IMR-90 (cell line): ENCODE results near the gene PANK3. TPM values are rescaled to one million over a fixed set of nuclear protein-coding genes. Genes with fewer than 3 reads are reported as not detected.

Experiments used
- ATAC-seq: fragments of 200-7000 bp; cut with Tn5 transposase; 2 replicates; pipeline ENCODE4 v1.9.1; 2020; ENCODE audit warnings: low read depth, mild to moderate bottlenecking, moderate library complexity
- BruUV-seq: library from RNA; stranded (reverse); fragments of 400-500 nt; replicated peaks from 2 replicates; lab custom pipeline; 2021; lab: Mats Ljungman, UMichigan
- CTCF ChIA-PET: fragments of 300-600 bp; formaldehyde crosslinking; extraction: SDS; loops from one replicate; lab custom pipeline; 2021; ENCODE audit warnings: antibody characterized with exemption; lab: Yijun Ruan, JAX
- POLR2A ChIA-PET: fragments of 300-600 bp; sonication (Branson Sonifier 250); formaldehyde crosslinking; loops from one replicate; lab custom pipeline; 2022; ENCODE audit warnings: antibody characterized with exemption; ENCODE audit not compliant: unreplicated experiment; lab: Charles Lee
- DNase-seq: peaks from one replicate; pipeline ENCODE4 v3.0.0; 2013
- H2AFZ ChIP-seq: replicated peaks from 2 replicates; pipeline ENCODE3; 2013; ENCODE audit warnings: low read length, mild to moderate bottlenecking; ENCODE audit not compliant: poor library complexity
- H2AK5ac ChIP-seq: 2 replicates; pipeline ENCODE4 v1.6.1; 2013; ENCODE audit warnings: low read depth, low read length, inconsistent platforms
- H2AK9ac ChIP-seq: replicated peaks from 2 replicates; pipeline ENCODE3; 2013; ENCODE audit warnings: mild to moderate bottlenecking, low read depth, low read length, moderate library complexity; ENCODE audit not compliant: poor library complexity
- H2BK120ac ChIP-seq: 2 replicates; pipeline ENCODE4 v1.6.1; 2013; ENCODE audit warnings: low read depth, low read length, inconsistent platforms
- H2BK15ac ChIP-seq: 3 replicates; pipeline ENCODE4 v1.6.1; 2013; ENCODE audit warnings: low read depth, low read length, inconsistent platforms
- H2BK20ac ChIP-seq: 2 replicates; pipeline ENCODE4 v1.6.1; 2013; ENCODE audit warnings: low read depth, mild to moderate bottlenecking, inconsistent platforms, low read length, moderate library complexity
- H2BK5ac ChIP-seq: 2 replicates; pipeline ENCODE4 v1.6.1; 2013; ENCODE audit warnings: mild to moderate bottlenecking, low read depth, low read length, inconsistent platforms; ENCODE audit not compliant: poor library complexity, severe bottlenecking
- H3K14ac ChIP-seq: replicated peaks from 2 replicates; pipeline ENCODE4 v1.6.1; 2013; ENCODE audit warnings: low read depth, low read length, inconsistent platforms
- H3K18ac ChIP-seq: 2 replicates; pipeline ENCODE4 v1.6.1; 2013; ENCODE audit warnings: low read depth, low read length, control low read depth
- H3K23ac ChIP-seq: 2 replicates; pipeline ENCODE4 v1.6.1; 2013; ENCODE audit warnings: low read depth, low read length, inconsistent platforms
- H3K27ac ChIP-seq: 2 replicates; pipeline ENCODE4 v1.5.1; 2013; ENCODE audit warnings: mild to moderate bottlenecking, control low read depth, low read length; ENCODE audit not compliant: insufficient read depth
- H3K27me3 ChIP-seq: 2 replicates; pipeline ENCODE4 v1.6.1; 2013; ENCODE audit warnings: low read length; ENCODE audit not compliant: control insufficient read depth, insufficient read depth
- H3K36me3 ChIP-seq: 2 replicates; pipeline ENCODE4 v1.6.1; 2013; ENCODE audit warnings: low read length, mixed read lengths; ENCODE audit not compliant: control insufficient read depth, insufficient read depth
- H3K4ac ChIP-seq: 2 replicates; pipeline ENCODE4 v1.6.1; 2013; ENCODE audit warnings: low read depth, low read length, inconsistent platforms
- H3K4me1 ChIP-seq: 2 replicates; pipeline ENCODE4 v1.6.1; 2013; ENCODE audit warnings: low read length, mixed read lengths; ENCODE audit not compliant: control insufficient read depth, insufficient read depth
- H3K4me2 ChIP-seq: 2 replicates; pipeline ENCODE4 v1.6.1; 2013; ENCODE audit warnings: low read depth, mild to moderate bottlenecking, control low read depth, low read length, moderate library complexity
- H3K4me3 ChIP-seq: 2 replicates; pipeline ENCODE4 v1.5.1; 2013; ENCODE audit warnings: low read depth, mild to moderate bottlenecking, control low read depth, low read length, moderate library complexity; ENCODE audit not compliant: insufficient read depth
- H3K56ac ChIP-seq: 2 replicates; pipeline ENCODE4 v1.6.1; 2013; ENCODE audit warnings: low read length, inconsistent platforms; ENCODE audit not compliant: insufficient read depth; ENCODE audit errors: extremely low read depth
- H3K79me1 ChIP-seq, 2 experiments: 2 replicates each; pipeline ENCODE4 v1.6.1; 2013; ENCODE audit warnings: low read length in 2 of 2, inconsistent platforms in 1 of 2, low read depth in 1 of 2
- H3K9ac ChIP-seq: 2 replicates; pipeline ENCODE4 v1.6.1; 2013; ENCODE audit warnings: low read depth, low read length, control low read depth
- H3K9me1 ChIP-seq: 2 replicates; pipeline ENCODE4 v1.6.1; 2013; ENCODE audit warnings: low read length, inconsistent platforms; ENCODE audit not compliant: insufficient read depth
- H3K9me3 ChIP-seq: 2 replicates; pipeline ENCODE4 v1.6.1; 2013; ENCODE audit warnings: low read length; ENCODE audit not compliant: control insufficient read depth, insufficient read depth
- H4K20me1 ChIP-seq: 2 replicates; pipeline ENCODE4 v1.6.1; 2013; ENCODE audit warnings: low read length, inconsistent platforms; ENCODE audit not compliant: insufficient read depth
- H4K5ac ChIP-seq: 2 replicates; pipeline ENCODE4 v1.6.1; 2013; ENCODE audit warnings: mild to moderate bottlenecking, low read depth, low read length, control low read depth
- H4K8ac ChIP-seq, 2 experiments: 2 replicates each; pipeline ENCODE4 v1.6.1; 2013; ENCODE audit warnings: low read depth in 2 of 2, low read length in 2 of 2, control low read depth in 1 of 2, inconsistent platforms in 1 of 2
- H4K91ac ChIP-seq: 2 replicates; pipeline ENCODE4 v1.6.1; 2013; ENCODE audit warnings: low read depth, low read length, inconsistent platforms; ENCODE audit not compliant: insufficient read depth
- BHLHE40 ChIP-seq: fragments of 150-350 bp; IDR thresholded peaks from 2 replicates; pipeline ENCODE4 v1.6.1; 2016; ENCODE audit warnings: mild to moderate bottlenecking, low read depth, low read length
- CEBPB ChIP-seq: IDR thresholded peaks from 2 replicates; pipeline ENCODE4 v1.6.1; 2012; ENCODE audit warnings: low read depth, low read length, improper control_type of control experiment
- CHD1 ChIP-seq: IDR thresholded peaks from 2 replicates; pipeline ENCODE4 v1.6.1; 2012; ENCODE audit warnings: low read depth, low read length, improper control_type of control experiment
- FOS ChIP-seq: fragments of 150-350 bp; IDR thresholded peaks from 2 replicates; pipeline ENCODE4 v1.6.1; 2016; ENCODE audit warnings: low read depth, low read length
- MAFK ChIP-seq: IDR thresholded peaks from 2 replicates; pipeline ENCODE4 v1.6.1; 2012; ENCODE audit warnings: low read depth, low read length, improper control_type of control experiment
- MAZ ChIP-seq: IDR thresholded peaks from 2 replicates; pipeline ENCODE4 v1.6.1; 2012; ENCODE audit warnings: low read depth, mild to moderate bottlenecking, low read length, improper control_type of control experiment, moderate library complexity, borderline replicate concordance
- MXI1 ChIP-seq: IDR thresholded peaks from 2 replicates; pipeline ENCODE4 v1.6.1; 2012; ENCODE audit warnings: low read depth, mild to moderate bottlenecking, low read length, moderate library complexity, borderline replicate concordance
- NFE2L2 ChIP-seq: fragments of 150-350 bp; IDR thresholded peaks from 2 replicates; pipeline ENCODE4 v1.6.1; 2016; ENCODE audit warnings: low read depth, mild to moderate bottlenecking, low read length
- POLR2A ChIP-seq: IDR thresholded peaks from 2 replicates; pipeline ENCODE4 v1.6.1; 2012; ENCODE audit warnings: mild to moderate bottlenecking, low read depth, low read length
- RAD21 ChIP-seq: IDR thresholded peaks from 2 replicates; pipeline ENCODE4 v1.6.1; 2012; ENCODE audit warnings: low read length, improper control_type of control experiment
- RCOR1 ChIP-seq: IDR thresholded peaks from 2 replicates; pipeline ENCODE4 v1.6.1; 2012; ENCODE audit warnings: mild to moderate bottlenecking, low read length, improper control_type of control experiment; ENCODE audit not compliant: insufficient replicate concordance
- RFX5 ChIP-seq: IDR thresholded peaks from 2 replicates; pipeline ENCODE4 v1.8.0; 2012; ENCODE audit warnings: low read depth, mild to moderate bottlenecking, low read length, moderate library complexity
- SMC3 ChIP-seq: fragments of 150-350 bp; IDR thresholded peaks from 2 replicates; pipeline ENCODE4 v1.6.1; 2016; ENCODE audit warnings: low read depth, mild to moderate bottlenecking, antibody characterized with exemption, low read length, moderate library complexity
- WGBS, 2 experiments: methylation state at CpG; one replicate each; pipeline versions ENCODE4 v1.1.5 to v1.1.7; 2013; ENCODE audit warnings: missing lambda C conversion rate in 2 of 2; ENCODE audit not compliant: insufficient read length in 1 of 2; ENCODE audit errors: extremely low coverage in 2 of 2; 5-methylcytosine and 5-hydroxymethylcytosine counted together
- dilution Hi-C: fragments of 300-500 bp; cut with HindIII; formaldehyde crosslinking; loops from one replicate; pipeline ENCODE4 v1.14.3; 2018; ENCODE audit warnings: low sequenced_read_pairs; ENCODE audit not compliant: unreplicated experiment
- in situ Hi-C: fragments of 300-500 bp; cut with MboI; formaldehyde crosslinking; loops from 3 replicates; pipeline ENCODE4 v1.14.3; 2019; ENCODE audit warnings: low sequenced_read_pairs, inconsistent platforms, mixed read lengths
- intact Hi-C: fragments of 100-400 bp; cut with micrococcal nuclease; formaldehyde crosslinking; loops from 2 replicates; pipeline ENCODE4 v1.10.0; 2022
- polyA plus RNA-seq, 3 experiments: library from polyadenylated mRNA; depleted of rRNA; stranded (reverse); fragments of >200 nt; gene quantifications; 2 replicates each; pipeline ENCODE4 v1.2.3, GENCODE V29; 2012; ENCODE audit warnings: low replicate concordance in 1 of 3
- total RNA-seq: library from RNA; depleted of rRNA; stranded (reverse); fragments of >200 nt; gene quantifications from 2 replicates; pipeline ENCODE4 v1.2.3, GENCODE V29; 2012
- TF ChIP-seq, protein P1 (sequence below): fragments of 150-350 bp; IDR thresholded peaks from 2 replicates; pipeline ENCODE4 v1.6.1; 2017; ENCODE audit warnings: mild to moderate bottlenecking, antibody characterized with exemption, low read length, low read depth
- TF ChIP-seq, protein P2 (sequence below): fragments of 150-350 bp; IDR thresholded peaks from 2 replicates; pipeline ENCODE4 v1.6.1; 2016; ENCODE audit warnings: low read depth, mild to moderate bottlenecking, low read length, moderate library complexity, borderline replicate concordance
- TF ChIP-seq, protein P3 (sequence below): conservative IDR thresholded peaks from 2 replicates; pipeline ENCODE4 v1.5.1; 2012; ENCODE audit warnings: mild to moderate bottlenecking, low read depth, low read length, improper control_type of control experiment

The PANK3 gene
- total and polyA plus RNA-seq, 2 of the 4 experiments (the other 2 are of a cell fraction), result 6.9 to 21.0 TPM

DNA sequence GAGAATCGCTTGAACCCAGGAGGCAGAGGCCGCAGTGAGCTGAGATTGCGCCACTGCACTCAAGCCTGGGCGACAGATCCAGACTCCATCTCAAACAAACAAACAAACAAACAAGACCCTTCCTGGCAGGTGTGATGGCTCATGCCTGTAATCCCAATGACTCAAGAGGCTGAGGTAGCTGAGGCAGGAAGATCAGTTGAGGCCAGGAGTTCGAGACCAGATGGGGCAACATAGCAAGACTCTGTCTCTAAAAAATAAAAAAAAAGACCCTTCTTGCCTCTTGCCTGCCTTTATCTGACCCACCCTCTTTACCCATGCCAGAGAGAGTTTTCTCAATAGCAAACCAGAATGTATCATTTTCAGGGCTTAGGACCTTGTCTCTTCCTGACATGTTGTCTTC lies 8.8 kb upstream of the PANK3 start:
- CTCF ChIA-PET, result no interaction called here
- WGBS, 2 experiments, result no CpG with 5 or more reads among the region's 5 CpGs

More for the DNA sequence above, 8.8 kb upstream of the PANK3 start:
- Histone ChIP-seq H3K18ac (no peak overlapping the region), H3K27me3 (peaks cover 5% of the 10 kb centered on the region), H3K14ac (no peak overlapping the region), H2BK120ac (no peak overlapping the region), H4K5ac (no peak overlapping the region), H2BK15ac (no peak overlapping the region), H2AK9ac (no peak overlapping the region), H3K4me2 (no peak overlapping the region), H2BK5ac (no peak overlapping the region), H4K91ac (no peak overlapping the region), H3K23ac (no peak overlapping the region), H3K4ac (no peak overlapping the region), H2BK20ac (no peak overlapping the region), H4K20me1 (no peaks in the 10 kb centered on the region), H3K4me3 (no peak overlapping the region), H3K9me3 (no peaks in the 10 kb centered on the region), H2AK5ac (no peak overlapping the region), H3K4me1 (no peaks in the 10 kb centered on the region), H3K9me1 (no peaks in the 10 kb centered on the region), H3K79me1 (no peaks in the 10 kb centered on the region), H2AFZ (no peak overlapping the region), H4K8ac (no peak overlapping the region), H3K36me3 (no peaks in the 10 kb centered on the region), H3K9ac (no peak overlapping the region), H3K56ac (no peak overlapping the region), H3K27ac (no peak overlapping the region)
- no peak for DNase-seq
- BruUV-seq, result no TSS peak
- dilution Hi-C loops, result no loop called here
- TF ChIP-seq RFX5 (no peak), POLR2A (no peak), BHLHE40 (no peak), RAD21 (no peak), SMC3 (no peak), NFE2L2 (no peak), RCOR1 (no peak), CHD1 (no peak), MXI1 (no peak), CEBPB (no peak), FOS (no peak), MAFK (no peak), MAZ (no peak)
- TF ChIP-seq, protein P1, sequence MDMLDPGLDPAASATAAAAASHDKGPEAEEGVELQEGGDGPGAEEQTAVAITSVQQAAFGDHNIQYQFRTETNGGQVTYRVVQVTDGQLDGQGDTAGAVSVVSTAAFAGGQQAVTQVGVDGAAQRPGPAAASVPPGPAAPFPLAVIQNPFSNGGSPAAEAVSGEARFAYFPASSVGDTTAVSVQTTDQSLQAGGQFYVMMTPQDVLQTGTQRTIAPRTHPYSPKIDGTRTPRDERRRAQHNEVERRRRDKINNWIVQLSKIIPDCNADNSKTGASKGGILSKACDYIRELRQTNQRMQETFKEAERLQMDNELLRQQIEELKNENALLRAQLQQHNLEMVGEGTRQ, result no peak
- TF ChIP-seq, protein P2, sequence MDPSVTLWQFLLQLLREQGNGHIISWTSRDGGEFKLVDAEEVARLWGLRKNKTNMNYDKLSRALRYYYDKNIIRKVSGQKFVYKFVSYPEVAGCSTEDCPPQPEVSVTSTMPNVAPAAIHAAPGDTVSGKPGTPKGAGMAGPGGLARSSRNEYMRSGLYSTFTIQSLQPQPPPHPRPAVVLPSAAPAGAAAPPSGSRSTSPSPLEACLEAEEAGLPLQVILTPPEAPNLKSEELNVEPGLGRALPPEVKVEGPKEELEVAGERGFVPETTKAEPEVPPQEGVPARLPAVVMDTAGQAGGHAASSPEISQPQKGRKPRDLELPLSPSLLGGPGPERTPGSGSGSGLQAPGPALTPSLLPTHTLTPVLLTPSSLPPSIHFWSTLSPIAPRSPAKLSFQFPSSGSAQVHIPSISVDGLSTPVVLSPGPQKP, result no peak
- TF ChIP-seq, protein P3, sequence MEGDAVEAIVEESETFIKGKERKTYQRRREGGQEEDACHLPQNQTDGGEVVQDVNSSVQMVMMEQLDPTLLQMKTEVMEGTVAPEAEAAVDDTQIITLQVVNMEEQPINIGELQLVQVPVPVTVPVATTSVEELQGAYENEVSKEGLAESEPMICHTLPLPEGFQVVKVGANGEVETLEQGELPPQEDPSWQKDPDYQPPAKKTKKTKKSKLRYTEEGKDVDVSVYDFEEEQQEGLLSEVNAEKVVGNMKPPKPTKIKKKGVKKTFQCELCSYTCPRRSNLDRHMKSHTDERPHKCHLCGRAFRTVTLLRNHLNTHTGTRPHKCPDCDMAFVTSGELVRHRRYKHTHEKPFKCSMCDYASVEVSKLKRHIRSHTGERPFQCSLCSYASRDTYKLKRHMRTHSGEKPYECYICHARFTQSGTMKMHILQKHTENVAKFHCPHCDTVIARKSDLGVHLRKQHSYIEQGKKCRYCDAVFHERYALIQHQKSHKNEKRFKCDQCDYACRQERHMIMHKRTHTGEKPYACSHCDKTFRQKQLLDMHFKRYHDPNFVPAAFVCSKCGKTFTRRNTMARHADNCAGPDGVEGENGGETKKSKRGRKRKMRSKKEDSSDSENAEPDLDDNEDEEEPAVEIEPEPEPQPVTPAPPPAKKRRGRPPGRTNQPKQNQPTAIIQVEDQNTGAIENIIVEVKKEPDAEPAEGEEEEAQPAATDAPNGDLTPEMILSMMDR, result no peak
- POLR2A ChIA-PET, result no interaction called here
- no peak for ATAC-seq
- intact Hi-C loops, result no loop called here
- in situ Hi-C loops, result no loop called here
